NCI-H446 treated with DMSO at 0.1 percent for 48 hours (cell line): Measurements from ENCODE around the gene BLACAT1.
"Not testable (repeated sequence)": the region's sequence is repeated elsewhere in the genome, so short reads cannot be mapped to it uniquely, and the experiment has no call there.

Experiments used
- DNase-seq: peaks from one replicate; lab custom pipeline; 2025; lab: John Stamatoyannopoulos, UW

BLACAT1 gene

GRCh38 chr1:205438213-205439158 lies 17.4 kb downstream of the BLACAT1 start:
- no peak for DNase-seq

- DNase-seq: no peak
Measured at GRCh38 chr1:205437570-205437969, 18.3 kb downstream of the BLACAT1 start.

DNA sequence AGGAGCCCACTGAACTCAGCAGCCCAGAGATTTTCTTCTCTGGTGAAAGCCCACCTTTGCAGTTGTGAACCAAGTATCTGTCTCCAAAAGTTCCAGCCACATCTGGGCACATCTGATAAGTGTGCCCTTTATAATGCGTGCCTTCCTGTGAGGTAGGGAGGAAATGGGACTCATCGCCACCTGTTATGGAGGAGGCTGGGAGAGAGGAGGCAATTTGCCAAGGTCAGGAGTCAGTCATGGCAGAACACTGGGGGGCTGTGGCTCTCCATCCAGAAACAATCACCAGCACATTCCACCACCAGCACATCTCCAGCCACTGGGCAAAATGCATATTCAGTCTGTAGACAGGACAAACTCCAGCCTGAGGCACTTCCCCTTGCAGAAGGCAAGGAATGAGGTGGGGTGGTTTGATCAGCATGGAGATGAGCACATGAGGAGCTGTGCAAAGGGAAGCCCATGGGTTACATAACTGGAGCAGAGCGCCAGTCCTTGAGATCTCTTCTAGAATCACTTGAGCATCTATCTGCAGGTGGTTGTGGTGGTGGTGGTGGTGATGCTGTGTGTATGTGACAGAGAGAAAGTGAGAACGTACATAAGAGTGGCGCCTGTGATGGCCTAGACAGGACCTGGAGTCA lies 19.0 kb downstream of the BLACAT1 start:
- no peak for DNase-seq

GRCh38 chr1:205435578-205436573 lies 20.0 kb downstream of the BLACAT1 start:
- no peak for DNase-seq

- no peak for DNase-seq
Measured at GRCh38 chr1:205434738-205435137, 21.1 kb downstream of the BLACAT1 start.

DNA sequence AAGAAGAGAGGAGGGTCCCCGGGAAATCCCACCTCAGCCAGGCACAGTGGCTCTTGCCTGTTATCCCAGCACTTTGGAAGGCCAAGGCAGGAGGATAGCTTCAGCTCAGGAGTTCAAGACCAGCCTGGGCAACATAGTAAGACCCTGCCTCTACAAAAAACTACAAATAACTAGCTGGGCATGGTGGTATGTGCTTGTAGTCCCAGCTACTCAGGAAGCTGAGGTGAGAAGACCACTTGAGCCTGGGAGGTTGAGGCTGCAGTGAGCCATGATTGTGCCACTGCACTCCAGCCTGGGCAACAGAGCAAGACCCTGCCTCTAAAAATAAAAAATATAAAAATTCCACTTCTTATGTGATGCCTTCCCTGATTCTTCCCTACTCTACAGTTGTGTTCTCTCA lies 23.2 kb downstream of the BLACAT1 start:
- DNase-seq: not testable (repeated sequence)

DNA sequence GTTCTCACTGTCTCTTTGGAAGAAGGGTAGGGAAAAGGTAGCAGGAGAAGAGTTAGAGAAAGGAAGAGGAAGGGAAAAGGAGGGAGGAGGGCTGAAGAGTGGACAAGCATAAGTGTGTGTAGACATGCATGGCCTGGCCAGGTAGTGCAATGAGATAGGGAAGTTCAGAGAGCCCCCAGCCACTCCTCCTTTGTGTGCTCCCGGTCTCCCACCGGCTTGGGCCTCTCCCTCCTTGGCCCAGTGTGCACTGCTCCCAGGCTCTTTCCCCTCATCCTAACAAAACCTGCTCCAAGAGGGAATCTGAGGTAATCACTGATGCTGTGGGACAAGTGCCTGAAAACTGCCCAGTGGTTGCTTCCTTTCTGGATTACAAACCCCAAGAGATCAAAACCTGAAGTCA lies 23.7 kb downstream of the BLACAT1 start:
- DNase-seq: no peak

DNA sequence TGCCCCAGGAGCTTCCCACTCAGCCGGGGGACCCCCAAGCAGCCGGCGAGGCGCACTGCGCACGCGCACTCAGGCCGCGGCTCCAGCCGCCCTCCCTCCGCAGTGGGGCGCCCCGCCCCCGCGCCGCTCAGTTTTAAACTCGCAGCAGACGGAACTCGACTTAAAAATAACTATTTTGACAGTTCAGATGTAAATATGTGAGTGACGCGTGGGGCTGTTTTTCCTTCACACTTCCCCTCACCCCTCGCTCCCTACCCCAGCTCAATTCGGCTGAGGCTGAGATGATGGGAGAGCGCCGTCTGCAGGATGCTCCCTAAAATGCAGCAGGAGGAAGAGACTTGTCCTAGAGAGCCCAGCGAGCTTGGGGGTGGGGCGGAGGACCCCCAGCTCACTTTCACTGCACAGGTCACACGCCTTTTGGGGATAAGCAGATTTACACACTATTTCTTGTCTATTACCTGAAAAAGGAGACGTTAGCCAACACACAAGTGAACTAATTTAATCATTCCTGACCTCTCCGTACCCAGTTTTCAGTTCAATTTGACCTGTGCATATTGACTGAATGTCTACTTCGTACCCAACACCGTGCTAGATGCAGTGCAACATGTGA lies 25.0 kb downstream of the BLACAT1 start:
- DNase-seq: no peak

GRCh38 chr1:205429762-205430695 lies 25.8 kb downstream of the BLACAT1 start:
- DNase-seq: no peak

DNA sequence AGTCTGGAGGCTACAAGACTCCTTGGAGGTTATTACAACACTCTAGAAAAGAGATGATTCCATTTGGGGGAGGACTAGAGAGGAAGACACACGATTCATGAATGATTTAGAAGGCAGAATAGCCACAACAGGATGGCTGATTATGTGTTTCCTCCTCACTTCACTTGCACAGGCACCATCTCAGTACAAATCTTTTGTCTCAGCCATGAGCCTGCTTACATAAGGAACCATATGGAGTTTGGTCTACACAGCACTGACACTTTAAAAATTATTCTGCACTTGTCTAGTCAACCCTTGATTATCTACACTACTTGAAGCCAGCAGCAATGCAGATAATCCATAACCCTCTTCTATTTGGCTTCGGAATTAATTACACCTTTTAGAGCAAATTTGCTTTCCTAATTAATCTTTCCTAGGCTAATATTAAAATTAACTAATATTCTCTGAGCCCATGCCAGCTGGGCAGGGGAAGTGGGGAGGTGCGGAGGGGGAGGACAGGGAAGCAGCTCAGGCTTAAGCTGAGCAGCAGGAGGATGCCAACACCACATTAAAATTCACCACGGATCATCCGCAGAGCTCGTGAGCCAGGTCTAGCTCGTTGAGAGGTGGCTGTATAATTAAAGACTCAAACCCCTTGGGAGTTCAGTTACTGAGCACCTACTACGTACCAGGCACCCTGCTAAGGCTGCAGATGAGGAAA lies 30.8 kb downstream of the BLACAT1 start:
- no peak for DNase-seq

- DNase-seq: no peak
Measured at GRCh38 chr1:205423814-205424399, 31.9 kb downstream of the BLACAT1 start.

DNA sequence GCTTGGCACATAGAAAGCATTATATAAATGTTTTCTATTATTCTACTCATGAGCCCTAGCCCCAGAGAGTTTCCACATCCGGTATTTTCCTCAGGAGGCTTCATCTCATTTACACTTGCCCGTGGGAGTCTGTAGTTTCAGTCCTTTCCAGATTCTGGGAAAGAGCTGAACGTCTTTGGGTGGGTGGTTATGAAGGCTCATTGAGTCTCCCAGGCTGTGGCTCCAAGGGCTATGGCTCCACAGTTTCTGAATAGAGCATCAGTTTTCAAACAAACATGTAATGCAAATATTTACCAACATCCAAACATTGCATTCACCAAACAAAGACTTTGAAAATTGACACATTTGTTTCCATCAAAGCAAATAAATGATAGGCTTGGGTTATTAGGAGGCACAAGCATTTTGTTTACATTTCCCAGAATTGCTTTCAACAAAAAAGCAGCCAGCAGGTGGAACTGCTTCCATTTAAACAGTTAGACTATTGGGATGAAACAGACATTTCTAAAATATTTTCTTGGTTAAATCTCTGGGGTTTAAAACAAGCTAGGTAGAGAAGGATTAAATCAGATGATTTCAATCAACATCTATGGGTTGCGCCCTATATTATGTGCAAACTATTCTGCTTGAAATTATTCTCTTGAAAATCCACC lies 32.7 kb downstream of the BLACAT1 start:
- DNase-seq: no peak

DNA sequence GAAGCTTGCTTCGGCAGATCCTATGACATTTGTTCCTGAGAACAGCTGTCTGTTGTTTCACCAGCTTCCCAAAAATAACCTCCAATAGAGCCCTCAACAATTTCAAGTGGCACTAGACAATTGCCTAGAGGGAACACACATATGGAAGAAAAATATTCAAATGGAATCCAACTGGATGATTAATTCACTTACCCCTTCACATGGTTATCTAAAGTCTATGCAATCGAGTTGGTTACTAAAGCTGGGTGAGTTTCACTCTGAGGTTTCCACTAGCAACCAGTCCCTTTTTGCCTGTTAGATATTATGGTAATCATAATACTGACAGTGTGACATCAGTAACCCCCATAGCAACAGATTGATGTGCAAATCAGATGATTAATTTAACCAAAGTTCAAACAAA lies 34.0 kb downstream of the BLACAT1 start, which contains the start of gene LEMD1:
Gene LEMD1 (minus strand): TSS at position 259 of the 400 bp plus-strand sequence. CDS start 1,520 bp downstream, outside the sequence.
- no peak for DNase-seq

- DNase-seq: no peak
Measured at GRCh38 chr1:205420938-205421337, 34.9 kb downstream of the BLACAT1 start.

GRCh38 chr1:205417870-205418635 lies 37.8 kb downstream of the BLACAT1 start:
- no peak for DNase-seq

DNA sequence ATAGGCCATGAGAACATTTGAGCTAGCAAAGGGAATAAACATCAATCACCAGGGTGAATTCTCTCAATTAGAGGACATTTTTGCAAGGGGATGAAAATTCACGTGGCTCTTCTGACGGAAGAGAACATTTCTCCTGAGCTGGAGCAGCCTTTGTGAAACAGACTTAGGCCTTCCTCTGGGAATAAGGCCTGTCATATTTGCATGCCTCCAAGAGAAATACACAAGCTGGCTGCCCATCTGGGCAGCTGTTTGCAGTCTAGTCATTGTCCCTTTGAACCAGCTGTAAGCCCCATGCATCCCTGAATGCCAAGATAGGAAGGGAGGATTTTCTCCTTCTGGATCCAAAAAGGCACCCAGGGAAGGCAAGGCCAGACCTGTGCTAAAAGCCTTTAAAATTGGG lies 39.5 kb downstream of the BLACAT1 start:
- no peak for DNase-seq

DNA sequence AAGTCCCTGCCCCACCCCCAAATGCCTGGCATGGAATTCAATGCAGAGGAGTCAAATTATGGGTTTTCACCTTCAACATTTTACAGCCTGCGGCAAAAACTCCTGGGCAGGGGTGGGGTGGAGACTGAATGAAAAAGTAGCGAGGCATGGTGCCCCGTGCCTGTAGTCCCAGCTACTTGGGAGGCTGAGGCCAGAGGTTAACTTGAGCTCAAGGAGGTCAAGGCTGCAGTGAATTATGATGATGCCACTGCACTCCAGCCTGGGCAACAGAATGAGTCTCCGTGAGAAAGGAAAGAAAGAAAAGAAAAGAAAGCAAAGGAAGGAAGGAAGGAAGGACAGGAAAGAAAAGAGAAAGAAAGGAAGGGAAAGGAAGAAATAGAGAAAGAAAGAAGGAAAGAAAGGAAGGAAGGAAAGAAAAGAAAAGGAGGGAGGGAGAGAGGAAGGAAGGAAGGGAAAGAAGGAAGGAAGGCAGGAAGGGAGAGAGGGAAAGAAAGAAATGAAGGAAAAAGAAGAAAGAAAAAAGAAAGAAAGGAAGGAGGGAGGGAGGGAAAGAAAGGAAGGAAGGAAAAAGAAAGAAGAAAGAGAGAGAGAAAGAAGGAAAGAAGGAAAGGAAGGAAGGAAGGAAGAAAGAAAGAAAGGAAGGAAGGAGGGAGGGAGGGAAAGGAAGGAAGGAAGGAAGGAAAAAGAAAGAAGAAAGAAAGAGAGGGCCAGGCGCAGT lies 45.1 kb downstream of the BLACAT1 start:
- no peak for DNase-seq
